Measurements from ENCODE around the gene C20orf141.

The C20orf141 gene

DNA sequence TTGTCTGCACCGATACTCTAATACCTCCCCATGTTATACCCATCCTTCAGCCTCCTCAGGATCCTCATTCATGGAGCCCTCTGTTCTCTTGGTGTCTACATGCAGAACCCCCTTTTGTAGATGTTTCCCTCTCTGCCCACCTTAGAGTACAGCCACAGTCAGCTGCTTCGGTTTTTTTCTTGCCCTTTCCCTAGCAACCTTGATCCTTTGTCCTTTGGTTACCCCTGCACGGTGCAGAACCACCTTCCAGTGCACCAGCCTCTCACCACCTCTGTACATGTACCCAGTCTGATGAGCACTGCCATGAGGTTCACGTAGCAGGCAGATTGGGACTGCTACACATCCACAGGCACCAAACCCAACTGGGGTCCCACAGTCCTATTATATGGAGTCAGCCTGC is 33.0 kb downstream of the C20orf141 start:
- in situ Hi-C loops (cut with MboI; ENCODE audit: low sequenced_read_pairs, unreplicated experiment) = no loop called here
- no peak for DNase-seq (ENCODE audit: low spot score)
- no peak for TF ChIP-seq CTCF (IDR thresholded peaks at IDR 0.05; ENCODE audit: borderline replicate concordance, control extremely low read depth, extremely low read depth, insufficient read depth, missing control alignments)

- no peak for TF ChIP-seq CTCF (IDR thresholded peaks at IDR 0.05; ENCODE audit: borderline replicate concordance, control extremely low read depth, extremely low read depth, insufficient read depth, missing control alignments)
- in situ Hi-C loops (cut with MboI; ENCODE audit: low sequenced_read_pairs, unreplicated experiment) = no loop called here
- peak; percentile 1 for DNase-seq (ENCODE audit: low spot score)
Measured at GRCh38 chr20:2849529-2849928, 34.7 kb downstream of the C20orf141 start.

DNA sequence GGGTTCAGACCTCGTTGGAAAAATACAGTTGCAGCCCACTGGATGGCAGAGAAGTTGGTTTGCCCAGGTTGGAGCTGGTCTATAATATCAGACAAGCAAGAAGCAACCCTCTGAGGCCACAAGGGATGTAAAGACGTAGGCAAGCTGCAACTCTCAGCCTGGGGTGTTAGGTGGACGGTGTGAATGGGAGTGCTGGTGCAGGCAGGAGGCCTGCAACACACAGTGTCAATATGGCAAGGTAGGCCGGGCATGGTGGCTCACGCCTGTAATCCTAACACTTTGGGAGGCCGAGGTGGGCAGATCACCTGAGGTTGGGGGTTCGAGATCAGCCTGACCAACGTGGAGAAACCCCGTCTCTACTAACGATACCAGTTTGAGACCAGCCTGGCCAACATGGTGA is 36.3 kb downstream of the C20orf141 start:
- no peak for TF ChIP-seq CTCF (IDR thresholded peaks at IDR 0.05; ENCODE audit: borderline replicate concordance, control extremely low read depth, extremely low read depth, insufficient read depth, missing control alignments)
- in situ Hi-C loops (cut with MboI; ENCODE audit: low sequenced_read_pairs, unreplicated experiment) = no loop called here
- DNase-seq (ENCODE audit: low spot score) = peak; percentile 5

DNA sequence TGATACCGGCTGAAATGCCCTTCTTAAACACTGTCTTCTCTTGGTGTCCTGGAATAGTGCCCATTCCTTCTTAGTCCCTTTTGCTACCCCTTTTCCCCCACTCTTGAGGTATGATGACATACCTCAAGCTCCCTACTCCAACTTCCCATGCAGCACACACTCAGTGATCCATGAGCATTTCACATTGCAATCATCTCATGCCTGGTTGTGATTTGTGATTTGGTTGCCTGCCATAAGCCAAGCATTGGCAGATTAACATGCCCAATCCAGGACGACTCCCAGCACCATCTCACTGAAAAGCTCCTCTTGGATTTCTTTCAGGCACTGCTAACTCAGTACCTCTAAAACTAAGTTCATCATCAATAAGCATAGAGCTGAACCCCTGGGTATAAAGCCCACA is 43.8 kb downstream of the C20orf141 start:
- no peak for TF ChIP-seq CTCF (IDR thresholded peaks at IDR 0.05; ENCODE audit: borderline replicate concordance, control extremely low read depth, extremely low read depth, insufficient read depth, missing control alignments)
- in situ Hi-C loops (cut with MboI; ENCODE audit: low sequenced_read_pairs, unreplicated experiment) = no loop called here
- DNase-seq (ENCODE audit: low spot score) = no peak

- in situ Hi-C loops (cut with MboI; ENCODE audit: low sequenced_read_pairs, unreplicated experiment) = no loop called here
Measured at GRCh38 chr20:2859330-2860121, 44.7 kb downstream of the C20orf141 start.

DNA sequence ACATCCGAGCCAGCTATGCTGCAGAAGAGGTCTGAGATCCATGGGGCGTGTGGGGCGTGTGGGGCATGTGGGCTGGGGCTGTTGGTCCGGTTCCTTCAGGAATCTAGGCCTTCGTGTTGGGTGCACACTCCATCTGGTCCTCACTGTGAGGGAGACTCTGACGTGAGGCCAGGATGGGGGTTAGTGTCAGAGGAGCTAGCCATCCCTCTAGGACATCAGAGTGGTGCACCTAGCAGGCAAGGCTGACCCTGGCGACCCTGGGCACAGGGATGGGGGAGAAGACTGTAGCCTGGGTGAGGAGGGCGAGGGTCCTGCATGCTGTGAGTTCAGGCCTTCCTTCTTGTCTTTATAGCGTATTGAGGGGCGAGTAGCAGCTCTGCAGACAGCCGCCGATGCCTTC is 49.8 kb downstream of the C20orf141 start:
- in situ Hi-C loops (cut with MboI; ENCODE audit: low sequenced_read_pairs, unreplicated experiment) = no loop called here
- DNase-seq (ENCODE audit: low spot score) = no peak
- no peak for TF ChIP-seq CTCF (IDR thresholded peaks at IDR 0.05; ENCODE audit: borderline replicate concordance, control extremely low read depth, extremely low read depth, insufficient read depth, missing control alignments)

More at GRCh38 chr20:2859330-2860121, 44.7 kb downstream of the C20orf141 start:
- DNase-seq (ENCODE audit: low spot score) = peak; percentile 13
- TF ChIP-seq CTCF (IDR thresholded peaks at IDR 0.05; ENCODE audit: borderline replicate concordance, control extremely low read depth, extremely low read depth, insufficient read depth, missing control alignments) = no peak
